B cell (primary cell): ENCODE results near the gene GADD45G. TPM values are rescaled to one million over a fixed set of nuclear protein-coding genes. Genes with fewer than 3 reads are reported as not detected.

ENCODE experiments used
- ATAC-seq: fragments of 200-7000 bp; cut with Tn5 transposase; one replicate; pipeline ENCODE4 v1.10.0; 2021; ENCODE audit warnings: low read depth, mild to moderate bottlenecking, moderate number of reproducible peaks, moderate library complexity
- CTCF ChIA-PET: fragments of 350-600 bp; sonication (Branson Sonifier 250); formaldehyde crosslinking; loops from one replicate; lab custom pipeline; 2021; ENCODE audit warnings: antibody characterized with exemption, inconsistent platforms; lab: Charles Lee
- POLR2A ChIA-PET: fragments of 350-600 bp; sonication (Branson Sonifier 250); formaldehyde crosslinking; loops from one replicate; lab custom pipeline; 2021; ENCODE audit warnings: antibody characterized with exemption; lab: Charles Lee
- DNase-seq: peaks from one replicate; pipeline ENCODE4 v3.0.0; 2013
- H2AFZ ChIP-seq: 2 replicates; pipeline ENCODE4 v1.6.1; 2012; ENCODE audit warnings: mild to moderate bottlenecking, low read depth, low read length; ENCODE audit not compliant: insufficient read depth, poor library complexity, severe bottlenecking
- H3K27ac ChIP-seq, 2 donors: 1 replicate in 1 of 2; 2 replicates in 1 of 2; pipeline ENCODE4 v1.5.1; 2012 to 2013; ENCODE audit warnings: low read length in 2 of 2, mild to moderate bottlenecking in 2 of 2, moderate library complexity in 1 of 2
- H3K27me3 ChIP-seq, 4 experiments: fragments of 200-600 bp in 1 of 4; sonication (generic) in 1 of 4; replicated peaks in 1 of 4; 1 replicate in 2 of 4; 2 replicates in 2 of 4; pipeline versions ENCODE4 v1.6.1 to v1.7.0; 2013 to 2016; ENCODE audit warnings: low read length in 3 of 4, mild to moderate bottlenecking in 2 of 4, mixed read lengths in 1 of 4, moderate library complexity in 1 of 4; ENCODE audit not compliant: insufficient read depth in 4 of 4, control insufficient read depth in 3 of 4; ENCODE audit errors: control extremely low read depth in 1 of 4
- H3K36me3 ChIP-seq, 2 experiments: replicated peaks in 1 of 2; 1 replicate in 1 of 2; 2 replicates in 1 of 2; pipeline versions ENCODE4 v1.6.1 to v1.7.1; 2013; ENCODE audit warnings: low read length in 1 of 2; ENCODE audit not compliant: insufficient read depth in 2 of 2, control insufficient read depth in 1 of 2; ENCODE audit errors: control extremely low read depth in 1 of 2, extremely low read depth in 1 of 2
- H3K4me1 ChIP-seq, 2 donors: fragments of 200-600 bp in 1 of 2; sonication (generic) in 1 of 2; 1 replicate in 1 of 2; 2 replicates in 1 of 2; pipeline versions ENCODE4 v1.5.1 to v1.6.1; 2013 to 2017; ENCODE audit warnings: low read length in 2 of 2; ENCODE audit not compliant: control insufficient read depth in 2 of 2, insufficient read depth in 2 of 2
- H3K4me2 ChIP-seq: replicated peaks from 2 replicates; pipeline ENCODE3; 2012; ENCODE audit warnings: mild to moderate bottlenecking, low read depth, low read length; ENCODE audit not compliant: poor library complexity, severe bottlenecking
- H3K4me3 ChIP-seq, 5 experiments: fragments of 200-600 bp in 1 of 5; sonication (generic) in 1 of 5; 1 replicate in 3 of 5; 2 replicates in 2 of 5; pipeline versions ENCODE4 v1.5.1 to v1.7.0; 2011 to 2016; ENCODE audit warnings: low read length in 4 of 5, mild to moderate bottlenecking in 4 of 5, low read depth in 2 of 5, control low read depth in 1 of 5, moderate library complexity in 1 of 5; ENCODE audit not compliant: insufficient read depth in 1 of 5; ENCODE audit errors: control extremely low read depth in 1 of 5, extremely low read depth in 1 of 5
- H3K79me2 ChIP-seq: fragments of 200-600 bp; sonication (generic); one replicate; pipeline ENCODE4 v1.6.0; 2016; ENCODE audit warnings: low read length; ENCODE audit not compliant: control insufficient read depth, insufficient read depth
- H3K9ac ChIP-seq: fragments of 200-600 bp; sonication (generic); 2 replicates; pipeline ENCODE4 v1.6.1; 2017; ENCODE audit warnings: mild to moderate bottlenecking, low read length, moderate library complexity
- H3K9me3 ChIP-seq, 3 donors: one replicate each; pipeline versions ENCODE4 v1.6.1 to v1.7.1; 2013; ENCODE audit warnings: low read length in 2 of 3; ENCODE audit not compliant: control insufficient read depth in 2 of 3, insufficient read depth in 1 of 3; ENCODE audit errors: control extremely low read depth in 1 of 3
- H4K20me1 ChIP-seq: 2 replicates; pipeline ENCODE4 v1.6.0; 2012; ENCODE audit warnings: mild to moderate bottlenecking, low read length; ENCODE audit not compliant: insufficient read depth, control insufficient read depth, poor library complexity, severe bottlenecking
- H3K27ac Mint-ChIP-seq: one replicate; pipeline ENCODE4 v1.8.0; 2021; ENCODE audit warnings: mixed read lengths
- H3K27me3 Mint-ChIP-seq: one replicate; pipeline ENCODE4 v1.8.0; 2021; ENCODE audit warnings: mixed read lengths
- H3K4me1 Mint-ChIP-seq: one replicate; pipeline ENCODE4 v1.8.0; 2021; ENCODE audit warnings: mixed read lengths
- H3K4me3 Mint-ChIP-seq: one replicate; pipeline ENCODE4 v1.8.0; 2021; ENCODE audit warnings: mixed read lengths
- H3K9me3 Mint-ChIP-seq: one replicate; pipeline ENCODE4 v1.8.0; 2022; ENCODE audit warnings: mixed read lengths; ENCODE audit not compliant: insufficient read depth
- CTCF ChIP-seq: fragments of 200-600 bp; IDR thresholded peaks from one replicate; pipeline ENCODE4 v1.8.0; 2022; ENCODE audit warnings: antibody characterized with exemption, mild to moderate bottlenecking
- EZH2 ChIP-seq: IDR thresholded peaks from 2 replicates; pipeline ENCODE4 v1.6.1; 2012; ENCODE audit warnings: borderline replicate concordance, low read depth, mild to moderate bottlenecking, moderate library complexity, low read length; ENCODE audit not compliant: insufficient read depth, poor library complexity, severe bottlenecking
- WGBS: methylation state at CpG from one replicate; pipeline ENCODE4 v1.1.5; 2013; ENCODE audit warnings: missing lambda C conversion rate; ENCODE audit not compliant: insufficient coverage; 5-methylcytosine and 5-hydroxymethylcytosine counted together
- intact Hi-C: fragments of 100-400 bp; cut with micrococcal nuclease; formaldehyde crosslinking; loops from one replicate; pipeline ENCODE4 v1.10.0; 2022
- polyA plus RNA-seq: library from polyadenylated mRNA; depleted of rRNA; stranded (reverse); fragments of >200 nt; gene quantifications from 2 replicates; pipeline ENCODE4 v1.2.3, GENCODE V29; 2012
- total RNA-seq, 2 donors: library from RNA; stranded (reverse); fragments of 120-200 nt in 1 of 2; gene quantifications; 1 replicate in 1 of 2; 2 replicates in 1 of 2; pipeline versions ENCODE4 v1.2.3 to v1.2.4, GENCODE V29; 2013 to 2022

GADD45G gene
- total and polyA plus RNA-seq, 2 donors (not counting 1 experiment from before 2014, with no cell fraction given), result 4.3 to 5.9 TPM

- intact Hi-C loops, result no loop called here
- Histone ChIP-seq H3K27me3 (no peaks in the 10 kb centered on the region), H4K20me1 (no peaks in the 10 kb centered on the region), H3K4me1 (peaks cover 7 to 10% of the 10 kb centered on the region in 2 donors), H3K9me3 (peaks cover 0 to 9% (median 0%) of the 10 kb centered on the region in 3 donors), H3K27ac (no peak overlapping the region), H3K4me3 (no peak overlapping the region), H2AFZ (no peak overlapping the region), H3K79me2 (no peaks in the 10 kb centered on the region), H3K36me3 (no peaks in the 10 kb centered on the region), H3K9ac (no peak overlapping the region), H3K4me2 (no peak overlapping the region)
- ATAC-seq (no peak), DNase-seq (no peak)
- CTCF ChIA-PET, result interaction anchor here (0.7 kb wide), 1 partner anchor 341 kb away, joined by 4 read pairs; no protein-coding TSS in a partner anchor
- Mint-ChIP-seq H3K4me3 (no peak overlapping the region), H3K4me1 (peaks cover 11% of the 10 kb centered on the region), H3K27ac (no peak overlapping the region), H3K9me3 (no peaks in the 10 kb centered on the region), H3K27me3 (peaks cover 11% of the 10 kb centered on the region)
- POLR2A ChIA-PET, result no interaction called here
- TF ChIP-seq EZH2 (no peak), CTCF (no peak)
- WGBS, result 100% methylated on average over 2 of the region's 7 CpGs
These were observed 49.3 kb downstream of the GADD45G start for GRCh38 chr9:89654025-89654662.
